ENCODE measurements around the gene RNF223. TPM values are rescaled to one million over a fixed set of nuclear protein-coding genes. Genes with fewer than 3 reads are reported as not detected.

Gene RNF223
- total RNA-seq, 1 donor from 2014 or later = 0.10 TPM

DNA sequence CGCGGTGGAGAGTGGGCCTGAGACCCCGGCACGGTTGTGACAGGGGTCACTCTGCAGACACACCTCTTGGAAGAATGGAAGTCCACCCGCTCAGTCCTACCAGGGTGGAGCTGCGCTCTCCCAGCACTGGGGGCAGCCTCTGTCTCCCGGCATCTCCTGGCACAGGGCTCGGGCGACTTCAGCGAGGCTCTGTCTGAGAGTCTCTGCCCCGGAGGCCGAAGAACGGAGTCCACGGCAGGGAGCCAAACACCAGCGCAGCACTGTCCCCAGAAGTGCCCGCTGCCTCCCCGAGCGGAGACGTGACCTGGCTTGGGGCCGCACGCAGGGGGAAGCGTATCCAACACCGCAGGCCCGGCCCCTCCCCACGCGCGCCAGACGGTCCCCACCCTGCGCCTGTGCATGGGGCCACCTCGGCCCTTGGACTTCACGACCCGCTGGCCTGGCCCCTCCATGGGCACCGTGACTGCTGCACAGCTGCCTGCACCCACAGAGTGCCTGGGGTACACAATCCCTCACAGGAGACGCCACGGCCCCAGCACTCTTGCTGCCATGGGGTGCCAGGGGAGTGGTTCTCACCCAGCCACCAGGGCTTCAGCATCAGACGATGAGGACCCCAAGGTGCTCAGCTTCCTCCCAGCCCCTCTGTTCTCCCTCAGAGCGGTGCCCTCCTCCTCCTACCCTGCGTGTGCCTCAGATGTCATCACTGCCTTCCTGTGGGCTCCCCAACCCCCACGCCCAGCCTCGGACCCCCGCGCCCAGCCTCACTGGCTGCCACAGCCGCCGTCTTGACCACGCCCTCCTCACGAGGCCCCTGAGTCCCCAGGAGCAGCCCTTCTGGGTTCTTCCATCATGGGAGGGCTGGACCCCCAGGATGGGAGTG, 14.9 kb upstream of the RNF223 start:
- intact Hi-C loops (cut with micrococcal nuclease) = no loop called here
- Mint-ChIP-seq H3K36me3 (ENCODE audit: low read depth) (peaks cover 3% of the 10 kb centered on the region), H3K4me3 (no peak overlapping the region), H3K27me3 (ENCODE audit: insufficient read depth) (no peaks in the 10 kb centered on the region), H3K9me3 (peaks cover 3% of the 10 kb centered on the region), H3K27ac (no peak overlapping the region), H3K4me1 (ENCODE audit: low read depth) (peaks cover 4% of the 10 kb centered on the region)
- no peak for DNase-seq (ENCODE audit: low spot score)

DNA sequence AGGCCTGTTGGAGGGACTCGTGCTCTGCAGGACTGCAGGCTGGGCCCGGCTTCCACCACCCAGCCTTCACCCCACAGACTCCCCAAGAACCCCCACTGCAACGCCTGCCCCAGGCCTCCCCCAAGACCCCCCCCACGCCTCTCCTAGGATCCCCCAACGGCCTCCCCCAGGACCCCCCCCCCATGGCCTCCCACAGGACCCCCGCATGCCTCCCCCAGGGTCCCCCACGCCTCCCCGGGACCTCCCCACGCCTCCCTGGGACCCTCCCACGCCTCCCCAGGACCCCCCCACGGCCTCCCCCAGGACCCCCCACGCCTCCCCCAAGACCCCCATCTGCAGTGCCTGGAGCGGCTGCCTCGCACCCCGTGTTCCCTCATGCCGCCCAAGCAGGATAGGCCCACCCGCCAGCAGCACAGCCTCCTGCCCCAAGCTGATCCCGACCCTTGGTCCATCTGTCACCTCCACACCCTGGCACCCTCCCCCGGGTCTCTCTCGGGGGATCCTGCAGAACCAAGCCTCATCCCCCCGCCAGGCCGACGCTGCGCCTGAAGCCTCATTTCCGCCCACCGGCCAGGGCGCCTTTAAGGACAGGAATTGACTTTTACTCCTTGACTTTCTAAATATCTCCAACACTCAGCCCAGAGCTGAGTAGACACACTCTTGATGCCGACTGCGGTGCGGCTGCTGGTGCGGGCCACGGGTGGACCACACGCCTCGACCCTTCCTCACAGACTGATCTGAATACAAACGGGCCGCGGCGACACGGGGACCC, 14.1 kb upstream of the RNF223 start:
- Mint-ChIP-seq H3K9me3 (peaks cover 3% of the 10 kb centered on the region), H3K27me3 (ENCODE audit: insufficient read depth) (no peaks in the 10 kb centered on the region), H3K4me1 (ENCODE audit: low read depth) (peaks cover 4% of the 10 kb centered on the region), H3K4me3 (no peak overlapping the region), H3K27ac (no peak overlapping the region), H3K36me3 (ENCODE audit: low read depth) (peaks cover 3% of the 10 kb centered on the region)
- intact Hi-C loops (cut with micrococcal nuclease) = no loop called here
- DNase-seq (ENCODE audit: low spot score) = no peak

DNA sequence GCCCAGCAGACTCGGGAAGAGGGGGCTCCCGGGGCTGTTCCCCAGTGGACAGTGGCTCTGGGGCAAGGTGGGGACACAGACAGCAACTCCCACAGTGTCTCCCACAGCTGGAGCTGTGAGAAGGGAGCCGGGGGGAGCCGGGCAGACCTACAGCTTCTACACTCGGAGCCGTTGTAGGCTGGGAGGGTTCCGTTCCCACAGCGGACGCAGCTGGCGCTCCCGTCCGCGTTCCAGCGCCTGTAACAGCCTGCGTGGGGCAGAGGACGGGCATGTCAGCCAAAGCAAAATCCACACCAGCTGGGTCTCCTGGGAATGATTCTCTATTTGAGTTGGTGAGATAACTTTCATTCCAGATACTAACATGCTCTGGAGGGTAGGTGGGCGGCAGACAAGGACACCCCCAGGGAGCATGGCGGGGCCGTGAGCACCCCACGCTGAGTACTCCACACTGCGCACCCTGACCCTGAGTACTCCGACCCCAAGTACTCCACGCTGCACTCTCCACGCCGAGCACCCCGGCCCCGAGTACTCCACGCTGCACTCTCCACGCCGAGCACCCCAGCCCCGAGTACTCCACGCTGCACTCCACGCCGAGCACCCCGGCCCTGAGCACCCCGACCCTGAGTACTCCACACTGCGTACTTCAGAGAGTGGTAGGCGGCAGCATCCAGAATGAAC, 13.4 kb upstream of the RNF223 start:
- Mint-ChIP-seq H3K4me3 (no peak overlapping the region), H3K27me3 (ENCODE audit: insufficient read depth) (no peaks in the 10 kb centered on the region), H3K36me3 (ENCODE audit: low read depth) (no peaks in the 10 kb centered on the region), H3K27ac (no peak overlapping the region), H3K4me1 (ENCODE audit: low read depth) (no peaks in the 10 kb centered on the region), H3K9me3 (no peaks in the 10 kb centered on the region)
- DNase-seq (ENCODE audit: low spot score) = no peak
- intact Hi-C loops (cut with micrococcal nuclease) = no loop called here

DNA sequence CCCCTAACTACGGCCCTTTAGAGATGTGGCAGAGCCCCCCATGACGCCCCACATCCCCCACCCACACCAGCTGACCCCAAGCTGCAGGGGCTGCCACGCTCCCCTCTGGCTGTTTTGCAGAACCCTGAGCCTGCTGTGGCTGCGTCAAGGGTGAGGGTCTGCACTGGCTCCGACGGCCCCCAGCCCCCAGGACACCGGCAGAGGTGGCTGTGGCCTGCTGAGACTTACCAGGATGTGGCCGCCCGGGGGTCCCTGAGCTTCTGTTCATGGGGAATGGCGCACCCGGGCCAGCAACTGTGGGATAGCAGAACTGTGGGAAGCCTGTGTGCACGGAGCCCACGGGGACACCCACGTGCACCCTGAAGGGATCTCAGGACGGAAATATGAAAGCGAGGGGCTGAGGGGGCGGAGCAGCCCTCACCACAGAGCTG, 12.8 kb upstream of the RNF223 start:
- no peaks in the 10 kb centered on the region for H3K36me3 Mint-ChIP-seq (ENCODE audit: low read depth)
- H3K27ac Mint-ChIP-seq = no peak overlapping the region
- no peaks in the 10 kb centered on the region for H3K4me1 Mint-ChIP-seq (ENCODE audit: low read depth)
- H3K4me3 Mint-ChIP-seq = no peak overlapping the region
- no peaks in the 10 kb centered on the region for H3K27me3 Mint-ChIP-seq (ENCODE audit: insufficient read depth)
- intact Hi-C loops (cut with micrococcal nuclease) = no loop called here
- H3K9me3 Mint-ChIP-seq = no peaks in the 10 kb centered on the region
- no peak for DNase-seq (ENCODE audit: low spot score)

DNA sequence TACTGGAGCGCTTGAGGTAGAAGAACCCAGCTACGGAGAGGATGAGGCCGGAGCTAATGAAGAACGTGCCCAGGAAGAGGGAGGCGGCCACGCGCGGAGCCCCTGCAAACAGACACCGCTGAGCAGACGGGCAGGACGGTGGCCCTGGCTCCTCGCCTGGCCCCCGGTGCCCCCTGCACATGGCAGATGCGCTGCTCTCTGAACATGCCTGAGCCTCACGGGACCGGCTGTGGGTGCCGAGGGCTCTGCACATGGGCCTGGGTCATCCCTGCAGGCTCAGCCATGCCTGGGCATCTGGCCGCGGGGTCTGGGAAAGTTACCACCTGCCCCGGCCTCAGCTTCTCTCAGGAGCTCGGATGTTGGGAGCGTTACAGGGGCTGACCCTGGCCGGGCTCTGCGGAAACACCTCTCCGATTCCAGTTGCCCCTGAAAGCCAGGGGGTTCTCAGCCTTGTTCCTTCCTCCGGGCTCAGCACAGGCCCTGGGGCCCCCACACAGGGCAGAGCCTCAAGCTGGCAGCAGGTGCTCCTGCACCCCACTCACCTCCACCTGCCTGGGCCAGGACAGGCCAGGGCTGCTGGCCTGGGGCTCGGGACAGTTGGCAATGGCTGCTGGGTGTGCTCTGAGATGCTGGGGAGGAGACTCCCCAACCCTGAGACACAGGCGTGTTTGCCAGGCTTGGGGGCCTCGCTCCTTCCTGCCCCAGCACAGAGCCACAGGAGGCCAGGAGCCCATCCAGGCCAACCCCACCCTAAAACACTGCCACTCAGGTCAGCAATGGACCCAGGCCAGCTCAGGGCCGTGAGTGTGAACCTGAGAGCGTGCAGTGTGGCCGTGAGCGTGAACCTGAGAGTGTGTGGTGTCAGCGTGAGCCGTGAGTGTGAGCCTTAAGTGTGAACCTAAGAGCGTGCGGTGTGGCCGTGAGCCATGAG, 12.1 kb upstream of the RNF223 start:
- intact Hi-C loops (cut with micrococcal nuclease) = no loop called here
- Mint-ChIP-seq H3K27ac (no peak overlapping the region), H3K36me3 (ENCODE audit: low read depth) (no peaks in the 10 kb centered on the region), H3K9me3 (no peaks in the 10 kb centered on the region), H3K4me3 (no peak overlapping the region), H3K27me3 (ENCODE audit: insufficient read depth) (no peaks in the 10 kb centered on the region), H3K4me1 (ENCODE audit: low read depth) (no peaks in the 10 kb centered on the region)
- no peak for DNase-seq (ENCODE audit: low spot score)

DNA sequence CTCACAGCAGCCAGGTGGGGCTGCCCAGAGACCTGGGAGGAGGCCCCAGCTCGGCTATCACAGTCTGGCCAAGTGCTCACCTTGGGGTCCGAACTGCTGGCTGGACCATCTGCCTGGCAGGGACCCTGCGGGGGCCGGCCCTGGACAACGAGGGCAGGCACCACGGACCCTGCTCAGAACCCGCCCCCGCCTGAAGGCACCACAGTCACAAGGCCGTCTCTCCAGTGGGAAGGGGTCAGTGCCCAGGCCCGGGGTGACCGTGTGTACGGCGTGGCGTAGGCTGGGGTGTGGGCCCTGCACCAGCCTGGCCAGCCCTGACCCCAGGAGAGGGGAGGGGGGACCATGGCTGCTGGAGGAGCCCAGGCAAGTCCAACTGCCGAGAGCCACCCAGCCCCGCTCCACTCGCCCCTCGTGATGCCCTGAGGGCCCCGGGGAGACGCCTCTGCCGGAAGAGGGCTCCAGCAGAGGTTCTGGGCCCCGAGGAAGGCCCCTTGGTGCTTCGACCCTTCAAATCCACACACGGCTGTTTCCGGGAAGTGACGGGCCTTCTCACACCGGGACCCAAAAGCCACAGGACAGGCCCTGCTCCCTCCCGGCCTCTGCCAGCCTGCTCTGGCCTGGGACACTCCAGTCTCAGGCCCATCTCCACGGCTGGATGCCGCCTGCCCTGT, 11.2 kb upstream of the RNF223 start:
- Mint-ChIP-seq H3K4me1 (ENCODE audit: low read depth) (no peaks in the 10 kb centered on the region), H3K27ac (no peak overlapping the region), H3K9me3 (no peaks in the 10 kb centered on the region), H3K4me3 (no peak overlapping the region), H3K27me3 (ENCODE audit: insufficient read depth) (no peaks in the 10 kb centered on the region), H3K36me3 (ENCODE audit: low read depth) (no peaks in the 10 kb centered on the region)
- intact Hi-C loops (cut with micrococcal nuclease) = no loop called here
- no peak for DNase-seq (ENCODE audit: low spot score)

DNA sequence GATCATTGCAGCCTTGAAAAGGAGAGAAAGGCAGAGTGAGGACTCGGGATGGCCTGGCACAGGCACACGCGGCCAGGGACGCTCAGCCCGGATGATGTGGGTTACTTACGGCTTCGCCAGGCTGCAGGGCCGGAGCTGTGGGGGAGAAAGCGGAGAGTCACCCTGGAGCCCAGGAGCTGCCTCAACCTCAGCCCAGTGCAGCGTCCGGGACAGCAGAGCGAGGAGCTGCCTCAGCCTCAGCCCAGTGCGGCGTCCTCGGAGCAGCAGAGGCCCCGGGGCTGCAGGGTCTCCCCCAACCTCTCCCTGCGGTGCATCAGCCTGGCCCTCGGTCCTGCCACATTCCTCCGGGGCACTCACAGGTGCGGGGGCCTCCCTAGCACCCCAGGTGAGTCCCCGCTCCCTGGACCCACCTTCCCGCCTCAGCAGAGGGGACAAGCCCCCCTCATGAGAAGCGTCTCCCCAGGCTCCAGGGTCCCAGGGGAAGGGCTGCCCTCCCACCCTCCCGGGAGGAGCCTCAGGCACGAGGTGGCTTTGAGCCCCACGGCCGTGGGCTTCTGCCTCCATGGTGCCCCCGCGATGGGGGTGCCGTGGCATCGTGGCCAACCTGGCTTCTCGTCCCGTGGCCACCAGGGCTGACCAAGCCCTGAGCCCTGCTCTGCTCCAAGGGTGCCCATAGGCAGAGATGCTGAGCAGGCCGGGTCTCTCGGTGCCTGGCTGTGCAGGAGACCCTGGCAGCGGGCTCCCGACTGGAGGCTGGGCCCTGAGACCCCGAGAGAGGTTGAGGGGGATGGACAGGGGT, 10.5 kb upstream of the RNF223 start:
- no peak overlapping the region for H3K4me3 Mint-ChIP-seq
- H3K27me3 Mint-ChIP-seq (ENCODE audit: insufficient read depth) = no peaks in the 10 kb centered on the region
- H3K36me3 Mint-ChIP-seq (ENCODE audit: low read depth) = no peaks in the 10 kb centered on the region
- intact Hi-C loops (cut with micrococcal nuclease) = no loop called here
- H3K9me3 Mint-ChIP-seq = no peaks in the 10 kb centered on the region
- DNase-seq (ENCODE audit: low spot score) = no peak
- no peak overlapping the region for H3K27ac Mint-ChIP-seq
- H3K4me1 Mint-ChIP-seq (ENCODE audit: low read depth) = no peaks in the 10 kb centered on the region

DNA sequence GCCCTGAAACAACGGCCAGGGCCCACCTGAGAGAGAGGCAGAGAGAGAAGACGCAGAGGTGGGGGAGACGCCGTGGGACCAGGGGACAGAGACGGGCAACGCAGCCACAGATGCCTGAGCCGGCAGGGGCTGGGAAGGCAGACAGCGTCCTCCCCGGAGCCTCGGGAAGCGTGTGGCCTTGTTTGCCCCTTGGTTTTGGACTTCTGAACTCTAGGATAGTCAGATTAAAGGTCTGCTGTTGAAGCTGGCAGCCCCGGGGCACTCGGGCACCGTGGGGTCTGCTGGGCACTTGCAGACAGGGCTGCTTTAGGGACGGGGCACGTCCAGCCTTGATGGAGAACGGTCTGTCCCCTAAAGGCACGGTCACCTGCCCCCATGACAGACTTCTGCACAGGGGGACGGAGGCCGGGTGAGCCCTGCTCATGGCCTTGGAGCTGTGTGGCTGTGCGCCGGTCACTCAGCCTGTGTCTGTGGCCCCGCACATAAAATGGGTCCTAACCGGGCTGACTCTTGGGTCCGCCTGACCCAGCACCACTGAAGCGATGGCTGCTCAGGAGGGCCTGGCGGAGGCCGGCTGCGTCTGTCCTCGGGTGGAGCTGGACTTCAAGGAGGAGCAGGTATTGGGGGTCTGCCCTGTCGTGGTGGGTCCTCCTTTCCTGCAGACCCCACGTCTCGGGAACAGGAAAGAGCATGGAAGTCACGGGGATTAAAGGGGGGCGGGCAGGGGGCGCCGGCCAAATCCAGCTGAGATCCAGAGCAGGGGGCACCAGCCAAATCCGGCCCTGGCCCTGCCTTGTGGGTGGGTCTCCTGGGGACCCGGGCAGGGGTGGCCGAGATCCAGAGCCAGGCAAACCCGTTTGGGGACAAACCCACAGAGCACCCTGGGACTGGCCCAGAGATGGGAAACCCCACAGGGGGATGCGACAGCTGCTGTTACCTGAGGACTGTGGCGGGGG, 9.6 kb upstream of the RNF223 start:
- no peaks in the 10 kb centered on the region for H3K4me1 Mint-ChIP-seq (ENCODE audit: low read depth)
- no peak for DNase-seq (ENCODE audit: low spot score)
- no peaks in the 10 kb centered on the region for H3K9me3 Mint-ChIP-seq
- intact Hi-C loops (cut with micrococcal nuclease) = no loop called here
- no peaks in the 10 kb centered on the region for H3K36me3 Mint-ChIP-seq (ENCODE audit: low read depth)
- H3K27ac Mint-ChIP-seq = no peak overlapping the region
- no peak overlapping the region for H3K4me3 Mint-ChIP-seq
- no peaks in the 10 kb centered on the region for H3K27me3 Mint-ChIP-seq (ENCODE audit: insufficient read depth)

DNA sequence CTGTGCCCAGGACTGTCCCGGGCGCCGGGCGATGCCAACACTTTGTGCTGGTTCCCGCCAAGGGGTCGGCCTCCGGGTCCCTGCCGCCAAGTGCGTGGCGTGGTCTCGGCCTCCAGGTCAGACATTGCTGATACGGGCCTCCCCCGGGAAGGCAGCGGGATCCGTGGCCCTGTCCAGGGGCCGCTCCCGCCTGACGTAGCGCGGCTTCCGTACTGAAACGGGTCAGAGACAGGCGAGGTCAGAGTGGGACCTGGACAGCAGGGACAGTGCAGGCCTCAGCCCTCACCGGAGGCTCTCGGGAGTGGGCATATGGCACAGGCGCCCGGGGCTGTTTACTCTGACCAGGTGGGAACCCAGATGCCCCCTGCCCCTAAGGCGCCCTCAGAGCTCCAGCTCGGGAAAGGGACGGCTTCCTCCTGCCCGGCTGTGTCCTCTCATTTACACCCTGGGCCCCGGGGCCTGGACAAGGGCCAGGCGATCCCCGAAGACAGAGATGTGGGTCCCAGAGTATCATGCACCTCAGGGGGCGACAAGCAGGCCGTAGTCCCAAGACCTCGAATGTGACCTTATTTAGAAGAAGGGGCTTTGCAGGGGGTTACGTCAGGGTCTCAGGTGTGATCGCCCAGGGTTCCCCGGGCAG, 8.8 kb upstream of the RNF223 start:
- DNase-seq (ENCODE audit: low spot score) = no peak
- H3K27ac Mint-ChIP-seq = no peak overlapping the region
- no peaks in the 10 kb centered on the region for H3K4me1 Mint-ChIP-seq (ENCODE audit: low read depth)
- H3K36me3 Mint-ChIP-seq (ENCODE audit: low read depth) = no peaks in the 10 kb centered on the region
- no peaks in the 10 kb centered on the region for H3K27me3 Mint-ChIP-seq (ENCODE audit: insufficient read depth)
- H3K4me3 Mint-ChIP-seq = no peak overlapping the region
- H3K9me3 Mint-ChIP-seq = no peaks in the 10 kb centered on the region
- intact Hi-C loops (cut with micrococcal nuclease) = no loop called here

DNA sequence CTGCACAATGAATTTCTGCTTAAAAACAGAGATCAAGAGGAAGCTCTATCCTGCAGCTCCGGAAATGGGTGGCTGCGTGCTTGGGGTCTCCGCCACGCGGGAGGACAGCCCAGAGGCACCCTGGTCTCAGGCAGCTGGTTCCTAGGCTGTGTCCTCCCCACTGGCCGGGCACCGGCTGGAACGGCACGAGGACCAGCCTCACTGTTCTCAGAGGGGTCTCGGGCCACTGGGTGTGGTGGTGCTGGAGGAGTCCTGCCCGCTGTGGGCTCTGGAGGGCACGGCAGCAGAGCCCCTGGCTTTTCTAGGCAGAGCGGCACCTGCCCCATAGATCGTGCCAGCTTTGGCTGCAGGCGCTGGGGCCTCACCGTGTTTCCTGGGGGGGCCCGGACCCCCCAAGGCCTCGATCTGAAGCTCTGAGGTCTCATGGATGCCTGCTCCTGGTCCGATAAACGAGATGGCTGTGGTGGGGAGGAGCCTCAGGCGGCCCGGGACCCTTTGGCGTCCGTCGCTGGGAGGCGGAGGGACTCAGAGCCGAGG, 8.2 kb upstream of the RNF223 start:
- no peak overlapping the region for H3K27ac Mint-ChIP-seq
- no peaks in the 10 kb centered on the region for H3K27me3 Mint-ChIP-seq (ENCODE audit: insufficient read depth)
- H3K4me1 Mint-ChIP-seq (ENCODE audit: low read depth) = no peaks in the 10 kb centered on the region
- no peak for DNase-seq (ENCODE audit: low spot score)
- no peak overlapping the region for H3K4me3 Mint-ChIP-seq
- intact Hi-C loops (cut with micrococcal nuclease) = no loop called here
- no peaks in the 10 kb centered on the region for H3K9me3 Mint-ChIP-seq
- H3K36me3 Mint-ChIP-seq (ENCODE audit: low read depth) = no peaks in the 10 kb centered on the region

All from activated T-helper 1 cell treated with anti-CD3 and anti-CD28 coated beads, Interleukin-12 subunit alpha, Interleukin-12 subunit beta, Interleukin-2, Interleukin-4 antibody, amounts not matched to agents 30 ng/mL and 10 ng/mL and 1 ng/mL, durations not matched to agents 14 hours and 24 hours and 36 hours (primary cell).